Lower leg skin (tissue), 4 donors: ENCODE measurements around the gene TIMM17B. TPM values are rescaled to one million over a fixed set of nuclear protein-coding genes. Genes with fewer than 3 reads are reported as not detected.

Source experiments
- DNase-seq, 2 donors: peaks; one replicate each; pipeline ENCODE4 v3.0.0-alpha.2; 2019; ENCODE audit warnings: low spot score in 2 of 2
- H3K4me3 ChIP-seq: fragments of 200-600 bp; sonication (generic); 2 replicates; pipeline ENCODE4 v1.5.1; 2017; ENCODE audit warnings: mild to moderate bottlenecking, low read depth; ENCODE audit not compliant: poor library complexity, severe bottlenecking
- CTCF ChIP-seq, 3 donors: fragments of 450-650 bp; IDR thresholded peaks; one replicate each; pipeline ENCODE4 v1.5.1; 2016; ENCODE audit warnings: antibody characterized with exemption in 3 of 3, mild to moderate bottlenecking in 3 of 3, moderate library complexity in 2 of 3
- POLR2A ChIP-seq, 2 donors: fragments of 450-650 bp; IDR thresholded peaks; one replicate each; pipeline ENCODE4 v1.6.1; 2016 to 2017; ENCODE audit warnings: antibody characterized with exemption in 2 of 2, mild to moderate bottlenecking in 1 of 2, moderate library complexity in 1 of 2
- WGBS, 2 donors: methylation state at CpG; one replicate each; pipeline ENCODE4 v1.1.5; 2018; 5-methylcytosine and 5-hydroxymethylcytosine counted together
- intact Hi-C: fragments of 100-400 bp; cut with DNase I; formaldehyde crosslinking; loops from one replicate; pipeline ENCODE4 v1.15.0; 2023; ENCODE audit warnings: low total_unique reads
- total RNA-seq, 4 donors: library from RNA; depleted of rRNA; stranded (reverse); fragments of >200 nt; gene quantifications; one replicate each; pipeline ENCODE4 v1.1.0, GENCODE V29; 2016

Gene TIMM17B
- total RNA-seq, 4 donors from 2014 or later = 37.1 to 46.2 (median 42.2) TPM

GRCh38 chrX:48914593-48915493 lies 17.3 kb upstream of the TIMM17B start:
- TF ChIP-seq CTCF (IDR thresholded peaks at IDR 0.05) (no peak), POLR2A (IDR thresholded peaks at IDR 0.05) (no peak)
- intact Hi-C loops = no loop called here
- DNase-seq = no peak
- WGBS, 2 donors = 87 to 93% methylated on average over 12 to 13 of the region's 13 CpGs
- no peak overlapping the region for H3K4me3 ChIP-seq

GRCh38 chrX:48913605-48914366 lies 16.2 kb upstream of the TIMM17B start:
- intact Hi-C loops = no loop called here
- WGBS, 2 donors = 84 to 86% methylated on average over 2 to 5 of the region's 5 CpGs
- no peak for DNase-seq

GRCh38 chrX:48911412-48912182 lies 14.0 kb upstream of the TIMM17B start, which contains the start of gene SLC35A2:
SLC35A2 (minus strand) TSS chrX:48911646; CDS start chrX:48911636, 10 bp downstream.
- WGBS, 2 donors = 1 to 37% methylated on average over 29 to 58 of the region's 60 CpGs
- intact Hi-C loops = no loop called here
- DNase-seq = peak; percentile 73 to 96
- peak within 1 kb of the TSS; percentile 25 for H3K4me3 ChIP-seq
- TF ChIP-seq CTCF (IDR thresholded peaks at IDR 0.05) (no peak), POLR2A (IDR thresholded peaks at IDR 0.05) (peak in 1 of 2 donors; percentile 17)

More at GRCh38 chrX:48913605-48914366, 16.2 kb upstream of the TIMM17B start:
- H3K4me3 ChIP-seq = no peak overlapping the region
- no peak for TF ChIP-seq CTCF (IDR thresholded peaks at IDR 0.05)
- TF ChIP-seq POLR2A (IDR thresholded peaks at IDR 0.05) = no peak

- TF ChIP-seq CTCF (IDR thresholded peaks at IDR 0.05) (no peak), POLR2A (IDR thresholded peaks at IDR 0.05) (no peak)
- WGBS, 2 donors = 0 to 41% methylated on average over 11 to 12 of the region's 12 CpGs
- DNase-seq = no peak
- intact Hi-C loops = no loop called here
- H3K4me3 ChIP-seq = peak overlapping the region; percentile 25
Observed at GRCh38 chrX:48910926-48911411, 13.4 kb upstream of the TIMM17B start.

GRCh38 chrX:48909703-48910294 lies 12.2 kb upstream of the TIMM17B start:
- no peak overlapping the region for H3K4me3 ChIP-seq
- intact Hi-C loops = no loop called here
- WGBS, 2 donors = 82 to 88% methylated on average over 14 to 17 of the region's 17 CpGs
- TF ChIP-seq POLR2A (IDR thresholded peaks at IDR 0.05) (no peak), CTCF (IDR thresholded peaks at IDR 0.05) (no peak)
- DNase-seq = no peak
